Measurements from ENCODE around the gene VASP. TPM values are rescaled to one million over a fixed set of nuclear protein-coding genes. Genes with fewer than 3 reads are reported as not detected.

The VASP gene
- total and polyA plus RNA-seq, 9 of the 15 experiments (the other 6 are each of a cell fraction or from before 2014, with no cell fraction given): 16.7 to 261 (median 112) TPM

DNA sequence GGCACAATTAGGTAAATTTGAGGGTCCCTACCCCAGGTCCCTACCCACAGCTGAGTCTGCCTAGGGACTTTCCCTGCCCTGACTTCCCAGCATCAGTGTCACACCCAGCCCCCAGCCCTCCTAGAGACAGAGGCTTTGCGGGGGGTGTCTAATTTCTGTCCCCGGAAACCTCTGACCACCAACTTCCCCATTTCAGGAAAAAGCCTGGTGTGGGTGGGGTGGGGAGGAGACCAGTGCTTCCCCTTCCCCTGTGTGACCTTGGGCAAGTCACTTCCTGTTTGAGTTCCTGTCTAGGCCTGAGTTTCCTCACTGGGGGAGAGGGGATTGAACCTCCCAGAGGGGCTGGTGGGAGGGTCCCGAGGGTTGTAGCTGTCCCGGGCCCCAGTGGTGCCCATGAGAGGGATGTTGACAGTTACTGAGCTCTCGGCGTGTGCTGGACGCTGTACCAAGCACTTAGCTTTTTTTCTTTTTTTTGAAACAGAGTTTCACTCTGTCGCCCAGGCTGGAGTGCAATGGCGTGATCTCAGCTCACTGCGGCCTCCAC, 7.9 kb downstream of the VASP start (continued):
- TF ChIP-seq, protein P1, sequence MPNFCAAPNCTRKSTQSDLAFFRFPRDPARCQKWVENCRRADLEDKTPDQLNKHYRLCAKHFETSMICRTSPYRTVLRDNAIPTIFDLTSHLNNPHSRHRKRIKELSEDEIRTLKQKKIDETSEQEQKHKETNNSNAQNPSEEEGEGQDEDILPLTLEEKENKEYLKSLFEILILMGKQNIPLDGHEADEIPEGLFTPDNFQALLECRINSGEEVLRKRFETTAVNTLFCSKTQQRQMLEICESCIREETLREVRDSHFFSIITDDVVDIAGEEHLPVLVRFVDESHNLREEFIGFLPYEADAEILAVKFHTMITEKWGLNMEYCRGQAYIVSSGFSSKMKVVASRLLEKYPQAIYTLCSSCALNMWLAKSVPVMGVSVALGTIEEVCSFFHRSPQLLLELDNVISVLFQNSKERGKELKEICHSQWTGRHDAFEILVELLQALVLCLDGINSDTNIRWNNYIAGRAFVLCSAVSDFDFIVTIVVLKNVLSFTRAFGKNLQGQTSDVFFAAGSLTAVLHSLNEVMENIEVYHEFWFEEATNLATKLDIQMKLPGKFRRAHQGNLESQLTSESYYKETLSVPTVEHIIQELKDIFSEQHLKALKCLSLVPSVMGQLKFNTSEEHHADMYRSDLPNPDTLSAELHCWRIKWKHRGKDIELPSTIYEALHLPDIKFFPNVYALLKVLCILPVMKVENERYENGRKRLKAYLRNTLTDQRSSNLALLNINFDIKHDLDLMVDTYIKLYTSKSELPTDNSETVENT (CRISPR knock-in tag; IDR thresholded peaks at IDR 0.05): no peak
- TF ChIP-seq MAFF (IDR thresholded peaks at IDR 0.05; ENCODE audit: low read length) (no peak), RBM39 (optimal IDR thresholded peaks at IDR 0.05; ENCODE audit: low read depth, low read length) (peak; percentile 13), HDGF (IDR thresholded peaks at IDR 0.05) (no peak), PCBP1 (IDR thresholded peaks at IDR 0.05; ENCODE audit: low read depth, low read length, poor library complexity, severe bottlenecking) (no peak), COPS2 (conservative IDR thresholded peaks at IDR 0.05) (no peak), CBX5 (IDR thresholded peaks at IDR 0.05; ENCODE audit: borderline replicate concordance, low read depth) (peak; percentile 39; the same call in 1 of the 2 replicates), SMARCC2 (IDR thresholded peaks at IDR 0.05; ENCODE audit: low read depth) (peak; percentile 43; the same call in 1 of the 2 replicates), ESRRA (IDR thresholded peaks at IDR 0.05; ENCODE audit: borderline replicate concordance, low read depth) (peak; percentile 99)
- TF ChIP-seq, protein P2, sequence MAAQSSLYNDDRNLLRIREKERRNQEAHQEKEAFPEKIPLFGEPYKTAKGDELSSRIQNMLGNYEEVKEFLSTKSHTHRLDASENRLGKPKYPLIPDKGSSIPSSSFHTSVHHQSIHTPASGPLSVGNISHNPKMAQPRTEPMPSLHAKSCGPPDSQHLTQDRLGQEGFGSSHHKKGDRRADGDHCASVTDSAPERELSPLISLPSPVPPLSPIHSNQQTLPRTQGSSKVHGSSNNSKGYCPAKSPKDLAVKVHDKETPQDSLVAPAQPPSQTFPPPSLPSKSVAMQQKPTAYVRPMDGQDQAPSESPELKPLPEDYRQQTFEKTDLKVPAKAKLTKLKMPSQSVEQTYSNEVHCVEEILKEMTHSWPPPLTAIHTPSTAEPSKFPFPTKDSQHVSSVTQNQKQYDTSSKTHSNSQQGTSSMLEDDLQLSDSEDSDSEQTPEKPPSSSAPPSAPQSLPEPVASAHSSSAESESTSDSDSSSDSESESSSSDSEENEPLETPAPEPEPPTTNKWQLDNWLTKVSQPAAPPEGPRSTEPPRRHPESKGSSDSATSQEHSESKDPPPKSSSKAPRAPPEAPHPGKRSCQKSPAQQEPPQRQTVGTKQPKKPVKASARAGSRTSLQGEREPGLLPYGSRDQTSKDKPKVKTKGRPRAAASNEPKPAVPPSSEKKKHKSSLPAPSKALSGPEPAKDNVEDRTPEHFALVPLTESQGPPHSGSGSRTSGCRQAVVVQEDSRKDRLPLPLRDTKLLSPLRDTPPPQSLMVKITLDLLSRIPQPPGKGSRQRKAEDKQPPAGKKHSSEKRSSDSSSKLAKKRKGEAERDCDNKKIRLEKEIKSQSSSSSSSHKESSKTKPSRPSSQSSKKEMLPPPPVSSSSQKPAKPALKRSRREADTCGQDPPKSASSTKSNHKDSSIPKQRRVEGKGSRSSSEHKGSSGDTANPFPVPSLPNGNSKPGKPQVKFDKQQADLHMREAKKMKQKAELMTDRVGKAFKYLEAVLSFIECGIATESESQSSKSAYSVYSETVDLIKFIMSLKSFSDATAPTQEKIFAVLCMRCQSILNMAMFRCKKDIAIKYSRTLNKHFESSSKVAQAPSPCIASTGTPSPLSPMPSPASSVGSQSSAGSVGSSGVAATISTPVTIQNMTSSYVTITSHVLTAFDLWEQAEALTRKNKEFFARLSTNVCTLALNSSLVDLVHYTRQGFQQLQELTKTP (IDR thresholded peaks at IDR 0.05; ENCODE audit: low read depth in 1 of 2, partially characterized antibody in 2 of 2): peak in 1 of 2 experiments; percentile 25
- TF ChIP-seq, protein P3, sequence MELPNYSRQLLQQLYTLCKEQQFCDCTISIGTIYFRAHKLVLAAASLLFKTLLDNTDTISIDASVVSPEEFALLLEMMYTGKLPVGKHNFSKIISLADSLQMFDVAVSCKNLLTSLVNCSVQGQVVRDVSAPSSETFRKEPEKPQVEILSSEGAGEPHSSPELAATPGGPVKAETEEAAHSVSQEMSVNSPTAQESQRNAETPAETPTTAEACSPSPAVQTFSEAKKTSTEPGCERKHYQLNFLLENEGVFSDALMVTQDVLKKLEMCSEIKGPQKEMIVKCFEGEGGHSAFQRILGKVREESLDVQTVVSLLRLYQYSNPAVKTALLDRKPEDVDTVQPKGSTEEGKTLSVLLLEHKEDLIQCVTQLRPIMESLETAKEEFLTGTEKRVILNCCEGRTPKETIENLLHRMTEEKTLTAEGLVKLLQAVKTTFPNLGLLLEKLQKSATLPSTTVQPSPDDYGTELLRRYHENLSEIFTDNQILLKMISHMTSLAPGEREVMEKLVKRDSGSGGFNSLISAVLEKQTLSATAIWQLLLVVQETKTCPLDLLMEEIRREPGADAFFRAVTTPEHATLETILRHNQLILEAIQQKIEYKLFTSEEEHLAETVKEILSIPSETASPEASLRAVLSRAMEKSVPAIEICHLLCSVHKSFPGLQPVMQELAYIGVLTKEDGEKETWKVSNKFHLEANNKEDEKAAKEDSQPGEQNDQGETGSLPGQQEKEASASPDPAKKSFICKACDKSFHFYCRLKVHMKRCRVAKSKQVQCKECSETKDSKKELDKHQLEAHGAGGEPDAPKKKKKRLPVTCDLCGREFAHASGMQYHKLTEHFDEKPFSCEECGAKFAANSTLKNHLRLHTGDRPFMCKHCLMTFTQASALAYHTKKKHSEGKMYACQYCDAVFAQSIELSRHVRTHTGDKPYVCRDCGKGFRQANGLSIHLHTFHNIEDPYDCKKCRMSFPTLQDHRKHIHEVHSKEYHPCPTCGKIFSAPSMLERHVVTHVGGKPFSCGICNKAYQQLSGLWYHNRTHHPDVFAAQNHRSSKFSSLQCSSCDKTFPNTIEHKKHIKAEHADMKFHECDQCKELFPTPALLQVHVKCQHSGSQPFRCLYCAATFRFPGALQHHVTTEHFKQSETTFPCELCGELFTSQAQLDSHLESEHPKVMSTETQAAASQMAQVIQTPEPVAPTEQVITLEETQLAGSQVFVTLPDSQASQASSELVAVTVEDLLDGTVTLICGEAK (IDR thresholded peaks at IDR 0.05): peak; percentile 79
- TF ChIP-seq, protein P3 (CRISPR knock-in tag; IDR thresholded peaks at IDR 0.05): no peak

Data from K562 (cell line).